Upper lobe of left lung (tissue), 4 donors: Measurements from ENCODE around the gene A2ML1.

Experiments used
- CTCF ChIP-seq, 6 experiments: fragments of 450-650 bp in 4 of 6; fragments of 200-600 bp in 2 of 6; sonication (generic) in 2 of 6; IDR thresholded peaks; one replicate each; pipeline ENCODE4 v1.5.1; 2016 to 2019; ENCODE audit warnings: antibody characterized with exemption in 6 of 6
- EP300 ChIP-seq, 4 donors: sonication (generic); formaldehyde crosslinking; IDR thresholded peaks; one replicate each; pipeline ENCODE4 v1.5.1; 2017; ENCODE audit warnings: antibody characterized with exemption in 4 of 4, control low read depth in 2 of 4
- POLR2A ChIP-seq, 4 donors: fragments of 450-650 bp; IDR thresholded peaks; one replicate each; pipeline ENCODE4 v1.5.1; 2016 to 2017; ENCODE audit warnings: antibody characterized with exemption in 4 of 4, mild to moderate bottlenecking in 2 of 4

DNA sequence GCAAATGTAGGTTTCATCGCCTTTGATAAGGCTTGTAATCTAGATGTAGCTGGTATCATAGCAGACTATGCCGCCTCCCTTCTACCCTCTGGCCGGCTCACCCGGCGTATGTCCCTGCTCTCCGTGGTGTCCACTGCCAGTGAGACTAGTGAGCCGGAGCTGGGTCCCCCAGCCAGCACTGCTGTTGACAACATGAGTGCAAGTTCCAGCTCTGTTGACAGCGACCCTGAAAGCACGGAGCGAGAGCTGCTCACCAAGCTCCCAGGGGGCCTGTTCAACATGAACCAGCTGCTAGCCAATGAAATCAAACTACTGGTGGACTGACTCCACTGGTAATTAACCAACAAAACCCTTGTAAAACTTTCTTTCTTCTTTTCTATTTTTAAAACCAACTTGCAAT lies 49.0 kb upstream of the A2ML1 start:
- TF ChIP-seq CTCF (IDR thresholded peaks at IDR 0.05) (no peak), POLR2A (IDR thresholded peaks at IDR 0.05) (no peak), EP300 (IDR thresholded peaks at IDR 0.05) (no peak)
